HCEC 1CT (cell line): ENCODE measurements around the gene TBC1D22A.
"Not testable (repeated sequence)": the region's sequence is repeated elsewhere in the genome, so short reads cannot be mapped to it uniquely, and the experiment has no call there.

Experiments
- DNase-seq: peaks from one replicate; pipeline ENCODE4 v3.0.0-alpha.2; 2017

TBC1D22A gene

GRCh38 chr22:47039356-47039755 is 276.9 kb downstream of the TBC1D22A start:
- DNase-seq = no peak

- no peak for DNase-seq
Observed at GRCh38 chr22:47040486-47041270, 278.2 kb downstream of the TBC1D22A start.

DNA sequence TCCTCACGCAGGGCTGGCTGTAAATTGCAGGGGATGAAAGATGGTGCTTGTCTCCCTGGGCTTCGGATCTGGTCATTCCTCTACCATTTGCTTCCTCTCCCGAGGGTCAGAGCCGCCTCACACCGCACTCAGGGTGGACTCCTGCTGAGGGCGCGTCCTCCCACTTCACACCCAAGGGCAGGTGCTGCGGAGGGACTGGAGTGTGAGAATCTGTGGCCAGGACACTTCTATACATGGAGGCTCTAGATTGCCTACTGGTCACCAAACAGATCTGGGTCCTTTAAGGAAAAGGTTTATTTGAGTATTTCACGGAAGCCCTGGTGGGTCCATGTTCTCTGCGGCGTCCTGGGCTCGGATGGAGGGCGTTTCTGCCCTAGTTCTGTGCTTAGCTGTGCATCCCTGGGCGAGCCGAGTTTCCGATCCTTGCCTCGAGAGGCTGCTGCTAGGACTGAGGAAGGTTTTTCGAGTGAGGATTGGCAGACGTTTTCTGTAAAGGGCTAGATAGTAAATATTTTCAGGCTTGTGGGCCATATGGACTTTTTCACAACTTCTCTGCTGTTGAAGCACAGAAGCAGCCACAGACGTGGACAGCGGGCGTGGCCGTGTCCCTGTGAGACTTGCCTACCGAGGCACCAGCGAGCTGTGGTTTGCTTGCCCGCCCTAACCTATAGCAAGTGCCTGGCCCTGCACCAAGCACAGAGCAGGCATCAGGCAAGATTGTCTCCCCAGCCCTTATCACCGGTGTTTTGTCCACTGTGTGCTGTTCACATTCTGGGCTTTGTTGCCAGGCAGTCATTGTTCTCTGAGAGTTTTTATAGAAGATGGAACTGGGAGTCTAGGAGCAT is 279.0 kb downstream of the TBC1D22A start:
- no peak for DNase-seq

GRCh38 chr22:47042116-47042825 is 279.8 kb downstream of the TBC1D22A start:
- DNase-seq = no peak

- no peak for DNase-seq
Observed at GRCh38 chr22:47042861-47043496, 280.5 kb downstream of the TBC1D22A start.

GRCh38 chr22:47043835-47044721 is 281.6 kb downstream of the TBC1D22A start:
- DNase-seq = peak; percentile 20

- no peak for DNase-seq
Observed at GRCh38 chr22:47044722-47045535, 282.5 kb downstream of the TBC1D22A start.

DNA sequence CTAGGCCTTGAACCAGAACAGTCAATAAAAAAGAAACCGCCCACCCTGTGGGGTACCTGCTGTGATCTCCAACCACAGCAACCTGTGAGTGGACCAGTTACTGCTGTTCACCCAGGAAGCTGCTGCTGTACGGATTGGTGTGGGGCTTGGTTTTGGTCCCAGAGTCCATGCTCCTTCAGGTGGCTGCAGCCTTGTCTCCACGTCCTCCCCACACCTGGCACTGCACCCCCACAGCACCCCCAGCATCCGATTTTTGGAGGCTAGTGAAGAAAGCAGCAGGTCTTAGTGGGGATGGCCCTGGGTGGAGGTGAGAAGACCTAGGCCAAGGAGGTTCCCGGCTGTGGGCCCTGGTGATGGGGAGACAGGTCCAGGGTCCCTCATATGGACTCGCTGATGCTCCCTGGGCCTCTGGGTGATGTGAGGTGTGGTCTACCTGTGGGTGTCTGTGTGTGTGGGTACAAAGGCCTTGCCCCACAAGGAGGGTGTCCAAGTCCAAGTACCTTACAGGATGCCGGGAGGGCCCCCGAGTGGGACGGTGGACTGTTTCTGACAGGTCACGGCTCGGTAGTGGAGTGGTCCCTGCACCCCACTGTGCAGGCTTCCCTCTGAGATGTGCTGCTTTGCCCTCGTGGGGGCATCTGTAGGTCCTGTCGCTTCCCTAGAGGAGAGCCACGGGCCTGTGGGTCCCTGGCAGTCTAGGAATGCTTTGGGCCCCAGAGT is 283.4 kb downstream of the TBC1D22A start:
- DNase-seq = no peak

- DNase-seq = no peak
Observed at GRCh38 chr22:47046411-47047065, 284.1 kb downstream of the TBC1D22A start.

- no peak for DNase-seq
Observed at GRCh38 chr22:47047321-47048122, 285.1 kb downstream of the TBC1D22A start.

GRCh38 chr22:47048123-47049077 is 285.9 kb downstream of the TBC1D22A start:
- no peak for DNase-seq

- DNase-seq = no peak
Observed at GRCh38 chr22:47049078-47049624, 286.7 kb downstream of the TBC1D22A start.

GRCh38 chr22:47049736-47050400 is 287.4 kb downstream of the TBC1D22A start:
- not testable (repeated sequence) for DNase-seq

GRCh38 chr22:47050401-47051051 is 288.1 kb downstream of the TBC1D22A start:
- no peak for DNase-seq

DNA sequence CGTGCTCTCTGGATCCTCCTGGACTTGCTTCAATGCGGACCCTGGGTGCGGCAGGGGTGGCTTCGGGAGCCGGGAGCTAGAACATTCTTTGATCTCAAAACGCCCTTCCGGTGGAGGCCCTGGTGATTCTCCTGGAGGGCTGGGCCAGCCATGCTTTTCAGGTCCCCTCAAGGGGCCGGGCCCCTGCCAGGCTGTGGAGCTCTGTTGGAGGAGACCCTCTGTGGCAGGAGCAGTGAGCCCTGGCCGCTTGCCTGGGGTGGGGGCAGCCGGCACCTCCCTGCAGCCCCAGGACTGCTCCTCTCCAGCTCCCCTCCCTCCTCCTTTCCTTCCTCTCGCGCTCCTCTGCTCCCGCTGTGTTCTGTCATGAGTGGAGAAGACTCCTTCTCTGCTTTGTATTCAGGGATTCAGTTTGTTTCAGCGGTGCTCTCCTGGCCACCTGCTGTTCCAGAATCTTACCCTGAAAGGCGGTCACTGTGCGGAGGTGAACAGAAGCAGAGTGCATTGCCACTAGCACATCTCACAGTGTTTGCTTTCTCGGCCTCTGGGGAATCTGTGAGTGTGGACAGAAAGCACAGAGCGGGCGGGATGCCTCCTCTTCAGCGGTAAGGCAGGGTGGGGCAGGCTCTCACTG is 289.1 kb downstream of the TBC1D22A start:
- no peak for DNase-seq
